HEK293 (cell line): ENCODE results near the gene OR1S2.

ENCODE experiments used
- CTCF ChIA-PET: fragments of 350-600 bp; formaldehyde crosslinking; extraction: SDS; loops from one replicate; lab custom pipeline; 2021; ENCODE audit warnings: antibody characterized with exemption; lab: Yijun Ruan, JAX
- POLR2A ChIA-PET: fragments of 300-600 bp; formaldehyde crosslinking; extraction: SDS; loops from one replicate; lab custom pipeline; 2020; ENCODE audit warnings: antibody characterized with exemption, inconsistent platforms; lab: Yijun Ruan, JAX
- H3K27ac ChIP-seq: fragments of 200-500 bp; sonication (Bioruptor generic); 2 replicates; pipeline ENCODE4 v1.5.1; 2014; ENCODE audit warnings: low read depth, low read length, control low read depth, inconsistent platforms; ENCODE audit errors: extremely low read depth
- H3K36me3 ChIP-seq, 2 experiments: fragments of 200-500 bp in 1 of 2; sonication (Bioruptor generic) in 1 of 2; 1 replicate in 1 of 2; 2 replicates in 1 of 2; pipeline ENCODE4 v1.5.1; 2014 to 2017; ENCODE audit warnings: inconsistent platforms in 2 of 2, low read length in 2 of 2; ENCODE audit not compliant: control insufficient read depth in 2 of 2, insufficient read depth in 1 of 2
- H3K4me1 ChIP-seq: fragments of 200-500 bp; sonication (Bioruptor generic); 2 replicates; pipeline ENCODE4 v1.5.1; 2014; ENCODE audit warnings: mild to moderate bottlenecking, low read length, inconsistent platforms; ENCODE audit not compliant: control insufficient read depth, insufficient read depth
- H3K4me3 ChIP-seq: 2 replicates; pipeline ENCODE4 v1.5.1; 2011; ENCODE audit warnings: low read depth, mild to moderate bottlenecking, control low read depth, low read length, moderate library complexity
- H3K9me3 ChIP-seq: fragments of 200-500 bp; sonication (Bioruptor generic); 2 replicates; pipeline ENCODE4 v1.5.1; 2014; ENCODE audit warnings: low read depth, low read length, inconsistent platforms; ENCODE audit not compliant: control insufficient read depth, insufficient read depth
- BCL11B ChIP-seq: fragments of 450-650 bp; formaldehyde crosslinking; IDR thresholded peaks from 2 replicates; pipeline ENCODE4 v1.5.1; 2016; ENCODE audit warnings: low read depth, missing biosample characterization, missing genetic modification characterization
- GLIS1 ChIP-seq: fragments of 450-650 bp; formaldehyde crosslinking; IDR thresholded peaks from 2 replicates; pipeline ENCODE4 v1.5.1; 2016; ENCODE audit warnings: missing biosample characterization, missing genetic modification characterization
- KLF17 ChIP-seq: fragments of 450-650 bp; formaldehyde crosslinking; IDR thresholded peaks from 2 replicates; pipeline ENCODE4 v1.5.1; 2016; ENCODE audit warnings: missing biosample characterization, missing genetic modification characterization
- KLF7 ChIP-seq: fragments of 450-650 bp; formaldehyde crosslinking; IDR thresholded peaks from 2 replicates; pipeline ENCODE4 v1.5.1; 2016; ENCODE audit warnings: missing biosample characterization, missing genetic modification characterization, borderline replicate concordance
- ZBTB10 ChIP-seq: fragments of 450-650 bp; formaldehyde crosslinking; IDR thresholded peaks from 2 replicates; pipeline ENCODE4 v1.5.1; 2016; ENCODE audit warnings: missing biosample characterization, missing genetic modification characterization
- ZBTB11 ChIP-seq: fragments of 450-650 bp; formaldehyde crosslinking; conservative IDR thresholded peaks from 2 replicates; pipeline ENCODE4 v1.5.1; 2016; ENCODE audit warnings: low read depth, missing biosample characterization, missing genetic modification characterization
- ZFP3 ChIP-seq: fragments of 450-650 bp; formaldehyde crosslinking; IDR thresholded peaks from 2 replicates; pipeline ENCODE4 v1.5.1; 2016; ENCODE audit warnings: low read depth, missing biosample characterization, missing genetic modification characterization
- ZNF132 ChIP-seq: fragments of 450-650 bp; formaldehyde crosslinking; IDR thresholded peaks from 2 replicates; pipeline ENCODE4 v1.5.1; 2017; ENCODE audit warnings: missing biosample characterization, missing genetic modification characterization, borderline replicate concordance
- ZNF133 ChIP-seq: fragments of 450-650 bp; formaldehyde crosslinking; IDR thresholded peaks from 2 replicates; pipeline ENCODE4 v1.5.1; 2016; ENCODE audit warnings: missing biosample characterization, missing genetic modification characterization
- ZNF140 ChIP-seq: fragments of 450-650 bp; formaldehyde crosslinking; IDR thresholded peaks from 2 replicates; pipeline ENCODE4 v1.5.1; 2016; ENCODE audit warnings: missing biosample characterization, missing genetic modification characterization
- ZNF311 ChIP-seq: fragments of 450-650 bp; formaldehyde crosslinking; IDR thresholded peaks from 2 replicates; pipeline ENCODE4 v1.5.1; 2017; ENCODE audit warnings: missing biosample characterization, missing genetic modification characterization, borderline replicate concordance
- ZNF37A ChIP-seq: fragments of 450-650 bp; IDR thresholded peaks from 2 replicates; pipeline ENCODE4 v1.5.1; 2018; ENCODE audit warnings: missing biosample characterization, missing genetic modification characterization
- ZNF558 ChIP-seq: fragments of 450-650 bp; formaldehyde crosslinking; IDR thresholded peaks from 2 replicates; pipeline ENCODE4 v1.5.1; 2016; ENCODE audit warnings: missing biosample characterization, missing genetic modification characterization
- ZNF600 ChIP-seq: fragments of 450-650 bp; formaldehyde crosslinking; IDR thresholded peaks from 2 replicates; pipeline ENCODE4 v1.5.1; 2016; ENCODE audit warnings: missing biosample characterization, missing genetic modification characterization
- ZNF610 ChIP-seq: fragments of 450-650 bp; formaldehyde crosslinking; IDR thresholded peaks from 2 replicates; pipeline ENCODE4 v1.5.1; 2016; ENCODE audit warnings: missing biosample characterization, missing genetic modification characterization, borderline replicate concordance
- ZNF664 ChIP-seq: fragments of 450-650 bp; formaldehyde crosslinking; IDR thresholded peaks from 2 replicates; pipeline ENCODE4 v1.5.1; 2016; ENCODE audit warnings: missing biosample characterization, missing genetic modification characterization
- ZNF707 ChIP-seq: fragments of 450-650 bp; formaldehyde crosslinking; IDR thresholded peaks from 2 replicates; pipeline ENCODE4 v1.5.1; 2016; ENCODE audit warnings: missing biosample characterization, missing genetic modification characterization
- ZNF76 ChIP-seq: fragments of 450-650 bp; formaldehyde crosslinking; IDR thresholded peaks from 2 replicates; pipeline ENCODE4; 2016; ENCODE audit warnings: low read depth, missing biosample characterization, missing genetic modification characterization, borderline replicate concordance
- ZNF768 ChIP-seq: fragments of 450-650 bp; formaldehyde crosslinking; IDR thresholded peaks from 2 replicates; pipeline ENCODE4 v1.5.1; 2018; ENCODE audit warnings: missing biosample characterization, mild to moderate bottlenecking, missing genetic modification characterization
- ZNF776 ChIP-seq: fragments of 450-650 bp; formaldehyde crosslinking; IDR thresholded peaks from 2 replicates; pipeline ENCODE4 v1.5.0; 2017; ENCODE audit warnings: missing biosample characterization, missing genetic modification characterization, borderline replicate concordance
- ZNF792 ChIP-seq: fragments of 450-650 bp; formaldehyde crosslinking; IDR thresholded peaks from 2 replicates; pipeline ENCODE4 v1.5.1; 2016; ENCODE audit warnings: missing biosample characterization, missing genetic modification characterization

The OR1S2 gene

GRCh38 chr11:58192229-58192628, 11.7 kb downstream of the OR1S2 start:
- no peaks in the 10 kb centered on the region for H3K9me3 ChIP-seq
- no peak overlapping the region for H3K4me3 ChIP-seq
- TF ChIP-seq ZNF776 (tag by site-specific recombination) = no peak
- no peak for TF ChIP-seq ZNF707 (tag by site-specific recombination)
- no peak for TF ChIP-seq ZNF37A (tag by site-specific recombination)
- TF ChIP-seq ZNF792 (tag by site-specific recombination) = no peak
- no peak for TF ChIP-seq KLF17
- TF ChIP-seq ZNF558 = no peak
- no peak for TF ChIP-seq ZNF133 (tag by site-specific recombination)
- no peak for TF ChIP-seq ZNF140 (tag by site-specific recombination)
- TF ChIP-seq ZBTB11 (tag by site-specific recombination) = no peak
- no peak for TF ChIP-seq ZBTB10 (tag by site-specific recombination)
- no peak for TF ChIP-seq ZNF600
- no peak for TF ChIP-seq ZNF768 (tag by site-specific recombination)
- no peak for TF ChIP-seq ZNF132
- no peak for TF ChIP-seq ZNF610 (tag by site-specific recombination)
- TF ChIP-seq KLF7 (tag by site-specific recombination) = no peak
- no peak for TF ChIP-seq ZFP3 (tag by site-specific recombination)
- TF ChIP-seq, all 188 proteins: peak for 0
- H3K27ac ChIP-seq = no peak overlapping the region
- H3K4me1 ChIP-seq = no peaks in the 10 kb centered on the region
- CTCF ChIA-PET = no interaction called here
- no peaks in the 10 kb centered on the region for H3K36me3 ChIP-seq
- POLR2A ChIA-PET = no interaction called here

- H3K36me3 ChIP-seq = no peaks in the 10 kb centered on the region
- H3K27ac ChIP-seq = no peak within 1 kb of the TSS
- CTCF ChIA-PET = no interaction called here
- H3K4me3 ChIP-seq = no peak within 1 kb of the TSS
- POLR2A ChIA-PET = no interaction called here
- TF ChIP-seq ZNF76 (no peak), ZNF311 (tag by site-specific recombination) (no peak), GLIS1 (tag by site-specific recombination) (no peak), ZNF664 (no peak), BCL11B (tag by site-specific recombination) (no peak)
- H3K9me3 ChIP-seq = no peaks in the 10 kb centered on the region
- H3K4me1 ChIP-seq = no peaks in the 10 kb centered on the region
Measured at GRCh38 chr11:58188770-58189169, 15.2 kb downstream of the OR1S2 start, which contains the start of gene OR9Q2. Gene OR9Q2 (plus strand): TSS chr11:58189070. CDS start chr11:58190491, 1,421 bp downstream.
